ENCODE results near the gene NR2E1. TPM values are rescaled to one million over a fixed set of nuclear protein-coding genes. Genes with fewer than 3 reads are reported as not detected.

Gene NR2E1
- total RNA-seq, 2 experiments from 2014 or later, result not detected

DNA sequence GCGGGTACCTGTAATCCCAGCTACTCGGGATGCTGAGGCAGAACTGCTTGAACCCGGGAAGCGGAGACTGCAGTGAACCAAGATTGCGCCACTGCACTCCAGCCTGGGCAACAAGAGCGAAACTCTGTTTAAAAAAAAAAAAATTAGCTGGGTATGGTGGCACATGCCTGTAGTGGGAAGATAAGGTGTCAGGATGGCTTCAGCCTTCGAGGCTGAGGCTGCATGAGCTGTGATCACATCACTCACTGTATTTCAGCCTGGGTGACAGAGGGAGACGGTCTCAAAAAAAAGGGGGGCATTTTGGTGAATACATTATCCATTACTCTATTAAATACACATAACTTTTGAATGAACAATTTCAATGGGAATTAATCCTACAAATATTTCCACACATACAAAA, 62.6 kb downstream of the NR2E1 start:
- intact Hi-C loops (cut with DNase I, micrococcal nuclease), result no loop called here
- no peak overlapping the region for H3K27ac ChIP-seq (ENCODE audit: low read depth in 1 of 2, low read length in 2 of 2)
- peaks cover 7% of the 10 kb centered on the region for H3K36me3 ChIP-seq (ENCODE audit: insufficient read depth, low read length)
- DNase-seq (no peak), ATAC-seq (ENCODE audit: poor library complexity) (no peak)
- no peaks in the 10 kb centered on the region for H3K4me1 ChIP-seq (ENCODE audit: insufficient read depth, low read length)
- no peak overlapping the region for H3K4me3 Mint-ChIP-seq
- no peaks in the 10 kb centered on the region for H3K9me3 ChIP-seq (ENCODE audit: control insufficient read depth in 1 of 2, insufficient read depth in 1 of 2, low read length in 2 of 2)
- CTCF ChIA-PET, result interaction anchor here (1.2 kb wide), 1 partner anchor 15 kb away, joined by 3 read pairs; no protein-coding TSS in a partner anchor
- H3K27ac Mint-ChIP-seq, result no peak overlapping the region
- no peaks in the 10 kb centered on the region for H3K9me3 Mint-ChIP-seq
- no peak overlapping the region for H3K4me3 ChIP-seq (ENCODE audit: low read length)
- H3K27me3 Mint-ChIP-seq, result no peaks in the 10 kb centered on the region
- TF ChIP-seq CTCF (IDR thresholded peaks at IDR 0.05), result no peak
- no peaks in the 10 kb centered on the region for H3K27me3 ChIP-seq (ENCODE audit: control insufficient read depth in 1 of 2, insufficient read depth in 2 of 2, low read length in 2 of 2)
- H3K36me3 Mint-ChIP-seq (ENCODE audit: low read depth), result peaks cover 39% of the 10 kb centered on the region
- peaks cover 31% of the 10 kb centered on the region for H3K4me1 Mint-ChIP-seq (ENCODE audit: low read depth)
- POLR2A ChIA-PET, result no interaction called here

GRCh38 chr6:108235127-108235526, 69.3 kb downstream of the NR2E1 start:
- Mint-ChIP-seq H3K9me3 (peaks cover 2% of the 10 kb centered on the region), H3K36me3 (ENCODE audit: low read depth) (peaks cover 78% of the 10 kb centered on the region), H3K4me3 (no peak overlapping the region), H3K27me3 (no peaks in the 10 kb centered on the region), H3K4me1 (ENCODE audit: low read depth) (peaks cover 54% of the 10 kb centered on the region), H3K27ac (no peak overlapping the region)
- Histone ChIP-seq H3K36me3 (ENCODE audit: insufficient read depth, low read length) (peaks cover 11% of the 10 kb centered on the region), H3K4me3 (ENCODE audit: low read length) (no peak overlapping the region), H3K27me3 (ENCODE audit: control insufficient read depth in 1 of 2, insufficient read depth in 2 of 2, low read length in 2 of 2) (no peaks in the 10 kb centered on the region), H3K4me1 (ENCODE audit: insufficient read depth, low read length) (no peaks in the 10 kb centered on the region), H3K27ac (ENCODE audit: low read depth in 1 of 2, low read length in 2 of 2) (no peak overlapping the region), H3K9me3 (ENCODE audit: control insufficient read depth in 1 of 2, insufficient read depth in 1 of 2, low read length in 2 of 2) (no peaks in the 10 kb centered on the region)
- intact Hi-C loops (cut with DNase I, micrococcal nuclease), result no loop called here
- ChIA-PET POLR2A (interaction anchor here (2.0 kb wide), 1 partner anchor 26 kb away, joined by 5 read pairs; the partner anchor contains the start of gene SNX3), CTCF (no interaction called here)
- ATAC-seq (ENCODE audit: poor library complexity) (no peak), DNase-seq (no peak)
- TF ChIP-seq CTCF (IDR thresholded peaks at IDR 0.05), result no peak

GRCh38 chr6:108236791-108237190, 71.0 kb downstream of the NR2E1 start:
- no peak overlapping the region for H3K4me3 ChIP-seq (ENCODE audit: low read length)
- H3K27me3 ChIP-seq (ENCODE audit: control insufficient read depth in 1 of 2, insufficient read depth in 2 of 2, low read length in 2 of 2), result no peaks in the 10 kb centered on the region
- H3K4me1 ChIP-seq (ENCODE audit: insufficient read depth, low read length), result no peaks in the 10 kb centered on the region
- H3K9me3 ChIP-seq (ENCODE audit: control insufficient read depth in 1 of 2, insufficient read depth in 1 of 2, low read length in 2 of 2), result no peaks in the 10 kb centered on the region
- ATAC-seq (ENCODE audit: poor library complexity), result no peak
- Mint-ChIP-seq H3K27ac (no peak overlapping the region), H3K4me1 (ENCODE audit: low read depth) (peaks cover 50% of the 10 kb centered on the region), H3K36me3 (ENCODE audit: low read depth) (peaks cover 80% of the 10 kb centered on the region), H3K27me3 (no peaks in the 10 kb centered on the region), H3K9me3 (peaks cover 2% of the 10 kb centered on the region), H3K4me3 (no peak overlapping the region)
- H3K27ac ChIP-seq (ENCODE audit: low read depth in 1 of 2, low read length in 2 of 2), result no peak overlapping the region
- no peak for DNase-seq
- ChIA-PET POLR2A (interaction anchor here (0.7 to 2.0 kb wide), 4 partner anchors 9 to 505 kb away, joined by 3 to 5 read pairs (median 3); partner anchors contain the start of gene SNX3), CTCF (interaction anchor here (1.6 kb wide), 1 partner anchor 24 kb away, joined by 3 read pairs; the partner anchor contains the start of gene SNX3)
- H3K36me3 ChIP-seq (ENCODE audit: insufficient read depth, low read length), result peaks cover 11% of the 10 kb centered on the region
- TF ChIP-seq CTCF (IDR thresholded peaks at IDR 0.05), result no peak
- intact Hi-C loops (cut with DNase I, micrococcal nuclease), result no loop called here
